Non-pigmented ciliary epithelial cell (primary cell): Measurements from ENCODE around the gene PAX5.
A peak's percentile ranks its signal among the peaks of the same experiment; 100 is the strongest.
"Not testable (repeated sequence)": the region's sequence is repeated elsewhere in the genome, so short reads cannot be mapped to it uniquely, and the experiment has no call there.

Experiments used
- DNase-seq: peaks from one replicate; pipeline ENCODE4 v3.0.0-alpha.2; 2010; ENCODE audit warnings: low read depth

PAX5 gene

GRCh38 chr9:37033682-37034304, at the start of gene PAX5:
Gene PAX5, minus strand, starts transcription at chr9:37034268. Its CDS starts 237 bp downstream, at chr9:37034031.
- no peak for DNase-seq

GRCh38 chr9:37083654-37084053, 49.6 kb upstream of the PAX5 start:
- no peak for DNase-seq

GRCh38 chr9:37082214-37082765, 48.2 kb upstream of the PAX5 start:
- no peak for DNase-seq

- DNase-seq, result not testable (repeated sequence)
Observed at GRCh38 chr9:37081507-37081906, 47.4 kb upstream of the PAX5 start.

GRCh38 chr9:37080165-37080628, 46.1 kb upstream of the PAX5 start:
- DNase-seq, result not testable (repeated sequence)

GRCh38 chr9:37079370-37080164, 45.5 kb upstream of the PAX5 start:
- DNase-seq, result peak; percentile 66

- not testable (repeated sequence) for DNase-seq
Observed at GRCh38 chr9:37074790-37075189, 40.7 kb upstream of the PAX5 start.

GRCh38 chr9:37066139-37066725, 32.2 kb upstream of the PAX5 start:
- no peak for DNase-seq

- DNase-seq, result no peak
Observed at GRCh38 chr9:37062336-37062735, 28.3 kb upstream of the PAX5 start.

- DNase-seq, result peak; percentile 13
Observed at GRCh38 chr9:37061768-37062167, 27.7 kb upstream of the PAX5 start.

GRCh38 chr9:37060833-37061232, 26.8 kb upstream of the PAX5 start:
- no peak for DNase-seq

GRCh38 chr9:37056046-37056920, 22.2 kb upstream of the PAX5 start:
- DNase-seq, result no peak

- DNase-seq, result not testable (repeated sequence)
Observed at GRCh38 chr9:37054363-37054720, 20.3 kb upstream of the PAX5 start.

GRCh38 chr9:37053684-37054362, 19.8 kb upstream of the PAX5 start:
- DNase-seq, result no peak

- no peak for DNase-seq
Observed at GRCh38 chr9:37046683-37047082, 12.6 kb upstream of the PAX5 start.

GRCh38 chr9:37042421-37042820, 8.4 kb upstream of the PAX5 start:
- DNase-seq, result no peak

- DNase-seq, result no peak
Observed at GRCh38 chr9:37040508-37041127, 6.5 kb upstream of the PAX5 start.

GRCh38 chr9:37038943-37039464, 4.9 kb upstream of the PAX5 start:
- no peak for DNase-seq

- no peak for DNase-seq
Observed at GRCh38 chr9:37038302-37038942, 4.4 kb upstream of the PAX5 start.
